Inflammatory macrophage (primary cell): ENCODE results near the gene CERS6.
"Not testable (repeated sequence)": the region's sequence is repeated elsewhere in the genome, so short reads cannot be mapped to it uniquely, and the experiment has no call there.

Experiments used
- DNase-seq, 2 donors: peaks; one replicate each; pipeline ENCODE4 v3.0.0-alpha.2; 2020 to 2022

The CERS6 gene

GRCh38 chr2:168782271-168782670 lies 326.2 kb downstream of the CERS6 start:
- DNase-seq = no peak

GRCh38 chr2:168784993-168785392 lies 328.9 kb downstream of the CERS6 start:
- no peak for DNase-seq

GRCh38 chr2:168787098-168787781 lies 331.2 kb downstream of the CERS6 start:
- DNase-seq = no peak

GRCh38 chr2:168787782-168788376 lies 331.8 kb downstream of the CERS6 start:
- DNase-seq = no peak

GRCh38 chr2:168789776-168790175 lies 333.7 kb downstream of the CERS6 start:
- DNase-seq = no peak

GRCh38 chr2:168790226-168790902 lies 334.3 kb downstream of the CERS6 start:
- no peak for DNase-seq

GRCh38 chr2:168791140-168791539 lies 335.1 kb downstream of the CERS6 start:
- not testable (repeated sequence) for DNase-seq

- no peak for DNase-seq
Measured at GRCh38 chr2:168793596-168793995, 337.5 kb downstream of the CERS6 start.

- no peak for DNase-seq
Measured at GRCh38 chr2:168794968-168795367, 338.9 kb downstream of the CERS6 start.

GRCh38 chr2:168796090-168796577 lies 340.1 kb downstream of the CERS6 start:
- DNase-seq = no peak

GRCh38 chr2:168796583-168797285 lies 340.7 kb downstream of the CERS6 start:
- DNase-seq = no peak

GRCh38 chr2:168797286-168797655 lies 341.2 kb downstream of the CERS6 start:
- no peak for DNase-seq

GRCh38 chr2:168798076-168798887 lies 342.2 kb downstream of the CERS6 start:
- no peak for DNase-seq

GRCh38 chr2:168798888-168799410 lies 342.9 kb downstream of the CERS6 start:
- no peak for DNase-seq

GRCh38 chr2:168801471-168801870 lies 345.4 kb downstream of the CERS6 start:
- no peak for DNase-seq

GRCh38 chr2:168801961-168802858 lies 346.1 kb downstream of the CERS6 start, which contains the start of gene NOSTRIN:
TSS of gene NOSTRIN (plus strand) at chr2:168802637. CDS start at chr2:168802647, 10 bp downstream.
- no peak for DNase-seq

GRCh38 chr2:168802859-168803725 lies 347.0 kb downstream of the CERS6 start:
- DNase-seq = no peak

GRCh38 chr2:168804214-168804613 lies 348.1 kb downstream of the CERS6 start:
- DNase-seq = no peak

GRCh38 chr2:168805615-168806014 lies 349.5 kb downstream of the CERS6 start:
- DNase-seq = no peak

- no peak for DNase-seq
Measured at GRCh38 chr2:168809537-168809936, 353.5 kb downstream of the CERS6 start.
